Ishikawa (cell line): ENCODE results near the gene MYL7.

Source experiments
- CEBPB ChIP-seq: IDR thresholded peaks from 2 replicates; pipeline ENCODE4 v1.6.1; 2012
- CREB1 ChIP-seq: IDR thresholded peaks from 2 replicates; pipeline ENCODE4 v1.6.1; 2012; ENCODE audit warnings: low read depth
- EGR1 ChIP-seq: IDR thresholded peaks from 2 replicates; pipeline ENCODE4 v1.6.1; 2012
- EP300 ChIP-seq: IDR thresholded peaks from 2 replicates; pipeline ENCODE4 v1.6.1; 2012; ENCODE audit warnings: borderline replicate concordance
- FOXM1 ChIP-seq: IDR thresholded peaks from 2 replicates; pipeline ENCODE4 v1.6.1; 2012; ENCODE audit warnings: low read depth, borderline replicate concordance
- MAX ChIP-seq: IDR thresholded peaks from 2 replicates; pipeline ENCODE4 v1.6.1; 2012
- NFIC ChIP-seq: IDR thresholded peaks from 2 replicates; pipeline ENCODE4 v1.6.1; 2012
- RAD21 ChIP-seq: IDR thresholded peaks from 2 replicates; pipeline ENCODE4 v1.6.1; 2012; ENCODE audit warnings: low read depth
- REST ChIP-seq: IDR thresholded peaks from 2 replicates; pipeline ENCODE4 v1.6.1; 2012; ENCODE audit warnings: low read depth, mild to moderate bottlenecking
- TAF1 ChIP-seq: IDR thresholded peaks from 2 replicates; pipeline ENCODE4 v1.6.1; 2012; ENCODE audit warnings: low read depth, mild to moderate bottlenecking
- TCF12 ChIP-seq: IDR thresholded peaks from 2 replicates; pipeline ENCODE4 v1.6.1; 2012; ENCODE audit warnings: low read depth
- TEAD4 ChIP-seq: IDR thresholded peaks from 2 replicates; pipeline ENCODE4 v1.6.1; 2012
- USF1 ChIP-seq: IDR thresholded peaks from 2 replicates; pipeline ENCODE4 v1.6.1; 2012
- YY1 ChIP-seq: IDR thresholded peaks from 2 replicates; pipeline ENCODE4 v1.6.1; 2012; ENCODE audit warnings: low read depth
- ZBTB7A ChIP-seq: IDR thresholded peaks from 2 replicates; pipeline ENCODE4 v1.6.1; 2012; ENCODE audit warnings: low read depth

Gene MYL7

GRCh38 chr7:44117801-44118429 is 23.2 kb downstream of the MYL7 start:
- TF ChIP-seq CREB1: no peak
- TF ChIP-seq USF1: no peak
- TF ChIP-seq CEBPB: no peak
- no peak for TF ChIP-seq EGR1
- TF ChIP-seq YY1: no peak
- TF ChIP-seq TAF1: no peak
- TF ChIP-seq RAD21: no peak
- no peak for TF ChIP-seq REST
- no peak for TF ChIP-seq TEAD4
- TF ChIP-seq EP300: no peak
- no peak for TF ChIP-seq NFIC
- TF ChIP-seq MAX: no peak
- TF ChIP-seq TCF12: no peak
- TF ChIP-seq FOXM1: no peak
- TF ChIP-seq ZBTB7A: no peak

GRCh38 chr7:44116789-44117666 is 24.1 kb downstream of the MYL7 start:
- TF ChIP-seq TAF1 (no peak), REST (no peak), TEAD4 (no peak), FOXM1 (no peak), EP300 (no peak)

GRCh38 chr7:44116087-44116788 is 24.9 kb downstream of the MYL7 start:
- TF ChIP-seq ZBTB7A: no peak
- no peak for TF ChIP-seq RAD21
- TF ChIP-seq REST: no peak
- TF ChIP-seq TAF1: no peak
- TF ChIP-seq CREB1: no peak
- TF ChIP-seq TEAD4: no peak
- no peak for TF ChIP-seq YY1

- TF ChIP-seq ZBTB7A (no peak), TAF1 (no peak), EGR1 (no peak), CEBPB (no peak), YY1 (no peak), REST (no peak), MAX (no peak), CREB1 (no peak), TEAD4 (no peak), TCF12 (no peak), RAD21 (no peak), USF1 (no peak), NFIC (no peak), FOXM1 (no peak)
These were observed 26.4 kb downstream of the MYL7 start for GRCh38 chr7:44114586-44115310.
